CD4-positive, alpha-beta T cell treated with Interleukin-12 subunit alpha and Interleukin-12 subunit beta, for 1 hour (primary cell): ENCODE data around the gene KRT84.

ENCODE experiments used
- DNase-seq: peaks from one replicate; pipeline ENCODE4 v3.0.0-alpha.2; 2020

KRT84 gene

GRCh38 chr12:52385226-52385702 is at the start of gene KRT84:
Gene KRT84 (minus strand): TSS chr12:52385652. CDS start chr12:52385585, 67 bp downstream.
- DNase-seq: no peak

- DNase-seq: no peak
Measured at GRCh38 chr12:52434760-52435530, 49.5 kb upstream of the KRT84 start.

- no peak for DNase-seq
Measured at GRCh38 chr12:52434081-52434733, 48.8 kb upstream of the KRT84 start, which contains the start of gene KRT75. Gene KRT75 (minus strand): TSS chr12:52434371. CDS start chr12:52434304, 67 bp downstream.

GRCh38 chr12:52433501-52434080 is 48.1 kb upstream of the KRT84 start:
- DNase-seq: no peak

GRCh38 chr12:52432559-52433207 is 47.2 kb upstream of the KRT84 start:
- DNase-seq: no peak

GRCh38 chr12:52428121-52428520 is 42.7 kb upstream of the KRT84 start:
- no peak for DNase-seq

- DNase-seq: no peak
Measured at GRCh38 chr12:52427083-52427482, 41.6 kb upstream of the KRT84 start.

GRCh38 chr12:52426034-52426433 is 40.6 kb upstream of the KRT84 start:
- no peak for DNase-seq

- DNase-seq: no peak
Measured at GRCh38 chr12:52425466-52425865, 40.0 kb upstream of the KRT84 start.

GRCh38 chr12:52423661-52424500 is 38.4 kb upstream of the KRT84 start:
- DNase-seq: no peak

- no peak for DNase-seq
Measured at GRCh38 chr12:52423035-52423434, 37.6 kb upstream of the KRT84 start.

- no peak for DNase-seq
Measured at GRCh38 chr12:52419656-52420055, 34.2 kb upstream of the KRT84 start.

- no peak for DNase-seq
Measured at GRCh38 chr12:52418576-52419110, 33.2 kb upstream of the KRT84 start.

- DNase-seq: no peak
Measured at GRCh38 chr12:52417740-52418139, 32.3 kb upstream of the KRT84 start.

- DNase-seq: no peak
Measured at GRCh38 chr12:52416795-52417194, 31.3 kb upstream of the KRT84 start.

GRCh38 chr12:52415870-52416750 is 30.7 kb upstream of the KRT84 start:
- DNase-seq: no peak

- no peak for DNase-seq
Measured at GRCh38 chr12:52414936-52415335, 29.5 kb upstream of the KRT84 start.

GRCh38 chr12:52413782-52414345 is 28.4 kb upstream of the KRT84 start:
- no peak for DNase-seq

- DNase-seq: no peak
Measured at GRCh38 chr12:52413202-52413601, 27.8 kb upstream of the KRT84 start.

GRCh38 chr12:52411815-52412214 is 26.4 kb upstream of the KRT84 start:
- no peak for DNase-seq
